ENCODE results near the gene ITPR2. TPM values are rescaled to one million over a fixed set of nuclear protein-coding genes. Genes with fewer than 3 reads are reported as not detected.

ITPR2 gene
- total RNA-seq (34.0 TPM), polyA plus RNA-seq (8.8 TPM)
- long read RNA-seq, donor 1: 0 reads
- long read RNA-seq, donor 2: 0 reads
- long read RNA-seq, donor 3: 0 reads
- long read RNA-seq, donor 4, partial matches to known transcripts: 6 of 6 reads
- long read RNA-seq, donor 4, other reads (novel, unspliced or antisense): 0 of 6 reads
- long read RNA-seq, donor 5: 0 reads
- long read RNA-seq, donor 6, partial matches to known transcripts: 7 of 8 reads
- long read RNA-seq, donor 6, other reads (novel, unspliced or antisense): 0 of 8 reads
- long read RNA-seq, donor 7: 0 reads
- long read RNA-seq, donor 8: 0 reads
- long read RNA-seq, donor 9, partial matches to known transcripts: 5 of 5 reads
- long read RNA-seq, donor 9, other reads (novel, unspliced or antisense): 0 of 5 reads
- long read RNA-seq, donor 10: 0 reads

DNA sequence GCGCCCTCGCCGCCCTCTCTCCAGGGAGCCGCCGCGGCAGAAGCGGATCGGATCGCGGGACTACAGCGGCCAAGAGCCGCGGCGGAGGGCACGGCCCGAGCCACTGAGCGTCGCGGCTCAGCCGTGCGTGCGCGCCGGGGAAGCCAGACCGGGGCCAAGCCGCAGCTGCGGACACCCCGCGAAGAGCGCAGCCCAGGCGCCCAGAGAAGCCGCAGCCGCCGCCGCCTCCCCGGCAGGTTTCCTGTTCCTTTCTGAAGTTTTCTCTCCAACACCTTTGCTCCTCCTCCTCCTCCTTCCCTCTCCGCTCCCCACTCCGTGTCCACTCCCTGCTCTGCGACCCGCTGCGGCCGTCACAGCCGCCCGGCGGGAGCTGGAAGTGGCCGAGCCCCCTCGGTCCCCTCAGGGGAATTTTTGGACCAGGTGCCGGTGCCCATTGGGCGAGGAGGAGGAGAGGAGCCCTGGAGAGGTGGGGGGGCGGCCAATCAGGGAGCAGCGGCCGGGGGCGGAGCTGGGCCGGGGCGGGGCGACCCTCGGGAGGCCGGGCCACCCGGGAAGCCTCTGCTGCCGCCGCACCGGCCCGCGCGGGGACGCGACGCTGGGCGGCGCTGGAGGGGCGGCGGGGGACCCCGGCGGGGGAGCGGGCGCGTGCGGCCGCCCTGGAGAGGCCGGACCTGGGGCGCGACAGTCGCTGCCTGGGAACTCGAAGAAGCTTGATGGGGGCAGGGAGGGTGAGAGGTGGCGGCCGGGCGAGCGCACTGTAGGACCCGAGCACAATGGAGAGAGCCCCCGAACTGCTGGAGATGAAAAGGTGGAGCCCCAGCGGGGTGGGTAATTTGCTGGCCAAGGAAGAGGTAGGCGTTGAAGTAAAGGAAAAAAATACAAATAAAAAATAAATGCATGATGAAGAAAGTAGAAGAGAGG, at the start of gene ITPR2:
TSS of gene ITPR2 (minus strand) at position 373 of the 921 bp plus-strand sequence. CDS start 413 bp downstream, outside the sequence.
- peak; percentile 67 to 97 (median 91) for DNase-seq (ENCODE audit: low read depth in 6 of 9, low spot score in 9 of 9)
- peak within 1 kb of the TSS; percentile 82 to 96 for H3K4me3 ChIP-seq (ENCODE audit: low read length in 2 of 2)
- H3K4me1 ChIP-seq (ENCODE audit: control insufficient read depth in 2 of 2, insufficient read depth in 2 of 2, low read length in 2 of 2): peaks cover 23 to 51% of the 10 kb centered on the region in 2 donors
- WGBS: 1% methylated on average over 92 of the region's 92 CpGs
- H3K27me3 ChIP-seq (ENCODE audit: control insufficient read depth in 2 of 2, insufficient read depth in 1 of 2, low read length in 1 of 2): no peaks in the 10 kb centered on the region
- H3K36me3 ChIP-seq (ENCODE audit: control insufficient read depth in 2 of 2, insufficient read depth in 2 of 2, low read length in 1 of 2): no peaks in the 10 kb centered on the region
- peak within 1 kb of the TSS; percentile 83 to 97 for H3K27ac ChIP-seq (ENCODE audit: low read depth in 1 of 2, low read length in 1 of 2)
- H3K9me3 ChIP-seq (ENCODE audit: control insufficient read depth in 2 of 2, insufficient read depth in 1 of 2, low read length in 1 of 2): peaks cover 0 to 6% of the 10 kb centered on the region in 2 donors

DNA sequence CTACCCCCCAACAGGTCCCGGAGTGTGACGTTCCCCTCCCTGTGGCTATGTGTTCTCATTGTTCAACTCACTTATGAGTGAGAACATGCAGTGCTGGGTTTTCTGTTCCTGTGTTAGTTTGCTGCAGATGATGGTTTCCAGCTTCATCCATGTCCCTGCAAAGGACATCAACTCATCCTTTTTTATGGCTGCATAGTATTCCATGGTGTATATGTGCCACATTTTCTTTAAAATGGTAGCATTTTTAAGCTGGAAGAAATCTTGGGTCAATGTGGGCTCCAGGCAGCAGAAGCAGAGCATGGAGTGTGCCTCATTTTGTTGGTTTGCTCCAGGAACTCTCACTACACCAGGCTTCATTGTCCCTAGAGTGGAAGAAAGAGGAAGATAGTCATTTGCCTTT, 47.6 kb upstream of the ITPR2 start:
- Histone ChIP-seq H3K4me1 (ENCODE audit: control insufficient read depth in 2 of 2, insufficient read depth in 2 of 2, low read length in 2 of 2) (peaks cover 2 to 36% of the 10 kb centered on the region in 2 donors), H3K9me3 (ENCODE audit: control insufficient read depth in 2 of 2, insufficient read depth in 1 of 2, low read length in 1 of 2) (peaks cover 0 to 3% of the 10 kb centered on the region in 2 donors), H3K27me3 (ENCODE audit: control insufficient read depth in 2 of 2, insufficient read depth in 1 of 2, low read length in 1 of 2) (no peaks in the 10 kb centered on the region), H3K4me3 (ENCODE audit: low read length in 2 of 2) (no peak overlapping the region), H3K27ac (ENCODE audit: low read depth in 1 of 2, low read length in 1 of 2) (no peak overlapping the region), H3K36me3 (ENCODE audit: control insufficient read depth in 2 of 2, insufficient read depth in 2 of 2, low read length in 1 of 2) (no peaks in the 10 kb centered on the region)
- 78% methylated on average over 2 of the region's 2 CpGs for WGBS
- DNase-seq (ENCODE audit: low read depth in 6 of 9, low spot score in 9 of 9): no peak

DNA sequence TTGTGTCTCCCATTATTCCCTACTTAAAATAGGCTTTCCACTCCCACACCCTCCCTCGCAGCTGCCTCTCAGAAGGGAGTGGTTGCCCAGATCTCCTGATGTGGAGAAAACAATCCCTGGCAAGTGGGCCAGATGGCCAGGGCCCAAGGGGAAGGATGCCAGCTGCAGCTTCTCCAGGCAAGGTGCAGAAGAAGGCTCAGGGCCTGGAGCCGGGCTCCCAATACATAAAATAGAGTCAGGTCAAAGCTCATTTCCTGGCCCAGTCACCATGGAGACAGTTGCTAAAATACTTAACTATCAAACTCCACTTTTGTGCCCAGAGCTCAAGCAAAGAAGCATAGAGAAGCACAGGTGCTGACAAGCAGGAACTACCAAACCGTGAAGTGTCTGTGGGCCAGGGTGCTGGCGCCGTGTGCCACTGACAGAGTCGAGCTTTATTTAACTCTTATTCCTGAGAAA, 45.7 kb upstream of the ITPR2 start:
- Histone ChIP-seq H3K4me1 (ENCODE audit: control insufficient read depth in 2 of 2, insufficient read depth in 2 of 2, low read length in 2 of 2) (peaks cover 2 to 39% of the 10 kb centered on the region in 2 donors), H3K4me3 (ENCODE audit: low read length in 2 of 2) (no peak overlapping the region), H3K9me3 (ENCODE audit: control insufficient read depth in 2 of 2, insufficient read depth in 1 of 2, low read length in 1 of 2) (peaks cover 0 to 3% of the 10 kb centered on the region in 2 donors), H3K36me3 (ENCODE audit: control insufficient read depth in 2 of 2, insufficient read depth in 2 of 2, low read length in 1 of 2) (no peaks in the 10 kb centered on the region), H3K27ac (ENCODE audit: low read depth in 1 of 2, low read length in 1 of 2) (peak overlapping the region; percentile 68 to 92), H3K27me3 (ENCODE audit: control insufficient read depth in 2 of 2, insufficient read depth in 1 of 2, low read length in 1 of 2) (no peaks in the 10 kb centered on the region)
- WGBS: 5% methylated on average over 6 of the region's 6 CpGs
- DNase-seq (ENCODE audit: low read depth in 6 of 9, low spot score in 9 of 9): peak; percentile 55 to 92 (median 76)

DNA sequence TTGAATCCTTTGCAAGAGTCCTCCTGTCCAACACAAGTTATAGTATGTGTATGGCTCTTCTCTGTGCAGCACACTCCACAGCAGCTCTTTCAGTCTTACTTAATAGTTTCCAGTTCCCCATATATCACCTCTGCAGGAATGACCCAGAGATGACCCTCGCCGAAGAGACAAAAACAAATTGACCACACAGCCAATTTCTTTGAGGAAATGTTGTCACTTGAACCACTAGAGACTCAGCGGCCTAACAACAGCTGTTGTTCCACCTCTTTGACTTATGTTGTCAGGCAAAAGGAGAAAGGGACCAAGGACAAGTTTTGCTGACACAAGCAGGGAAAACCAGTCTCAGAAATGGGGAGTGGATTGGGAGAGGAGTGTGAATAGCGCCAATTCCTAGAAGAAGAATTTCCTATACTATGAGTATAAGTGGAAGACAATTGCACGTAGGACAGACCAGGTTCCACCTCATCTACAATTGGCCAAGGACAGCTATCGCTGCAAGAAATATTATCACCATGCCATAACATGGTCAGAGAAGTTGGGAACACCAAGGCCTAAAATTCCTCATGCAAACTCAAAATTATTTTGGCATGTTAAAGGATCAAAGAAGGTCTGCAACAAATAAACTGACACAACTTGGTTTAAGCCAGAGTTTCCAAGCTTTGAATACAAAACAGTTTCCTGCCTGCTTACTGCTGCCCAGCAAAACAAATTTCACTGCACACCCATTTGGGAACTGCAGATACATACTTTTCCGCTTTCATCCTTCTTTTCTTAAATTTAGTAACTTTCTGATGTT, 41.7 kb upstream of the ITPR2 start:
- H3K27me3 ChIP-seq (ENCODE audit: control insufficient read depth in 2 of 2, insufficient read depth in 1 of 2, low read length in 1 of 2): no peaks in the 10 kb centered on the region
- H3K27ac ChIP-seq (ENCODE audit: low read depth in 1 of 2, low read length in 1 of 2): no peak overlapping the region
- H3K9me3 ChIP-seq (ENCODE audit: control insufficient read depth in 2 of 2, insufficient read depth in 1 of 2, low read length in 1 of 2): no peaks in the 10 kb centered on the region
- H3K36me3 ChIP-seq (ENCODE audit: control insufficient read depth in 2 of 2, insufficient read depth in 2 of 2, low read length in 1 of 2): no peaks in the 10 kb centered on the region
- 97% methylated on average over 7 of the region's 7 CpGs for WGBS
- no peak overlapping the region for H3K4me3 ChIP-seq (ENCODE audit: low read length in 2 of 2)
- H3K4me1 ChIP-seq (ENCODE audit: control insufficient read depth in 2 of 2, insufficient read depth in 2 of 2, low read length in 2 of 2): peaks cover 14 to 53% of the 10 kb centered on the region in 2 donors
- DNase-seq (ENCODE audit: low read depth in 6 of 9, low spot score in 9 of 9): no peak

DNA sequence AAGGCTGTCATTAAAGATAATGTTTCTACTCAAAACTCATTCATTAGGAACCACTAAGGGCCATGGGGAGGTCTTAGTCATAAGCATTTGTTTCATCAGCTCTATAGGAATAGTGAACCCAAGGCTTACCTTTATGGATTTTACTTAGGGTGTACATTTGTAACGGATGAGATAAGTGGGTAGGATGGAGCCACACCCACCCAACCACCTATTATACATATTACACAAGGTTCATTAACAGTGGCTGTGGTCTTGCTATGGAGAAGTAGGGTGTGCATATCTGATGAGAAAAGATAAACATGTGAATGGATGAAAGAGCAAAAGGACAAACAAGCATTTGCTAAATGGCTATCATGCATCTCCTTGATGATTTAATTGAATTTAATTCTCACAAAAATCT, 39.6 kb upstream of the ITPR2 start:
- no peak overlapping the region for H3K27ac ChIP-seq (ENCODE audit: low read depth in 1 of 2, low read length in 1 of 2)
- no peak overlapping the region for H3K4me3 ChIP-seq (ENCODE audit: low read length in 2 of 2)
- no peaks in the 10 kb centered on the region for H3K36me3 ChIP-seq (ENCODE audit: control insufficient read depth in 2 of 2, insufficient read depth in 2 of 2, low read length in 1 of 2)
- H3K9me3 ChIP-seq (ENCODE audit: control insufficient read depth in 2 of 2, insufficient read depth in 1 of 2, low read length in 1 of 2): no peaks in the 10 kb centered on the region
- DNase-seq (ENCODE audit: low read depth in 6 of 9, low spot score in 9 of 9): no peak
- H3K27me3 ChIP-seq (ENCODE audit: control insufficient read depth in 2 of 2, insufficient read depth in 1 of 2, low read length in 1 of 2): no peaks in the 10 kb centered on the region
- WGBS: 80% methylated on average over 1 of the region's 1 CpG
- peaks cover 11 to 44% of the 10 kb centered on the region in 2 donors for H3K4me1 ChIP-seq (ENCODE audit: control insufficient read depth in 2 of 2, insufficient read depth in 2 of 2, low read length in 2 of 2)

DNA sequence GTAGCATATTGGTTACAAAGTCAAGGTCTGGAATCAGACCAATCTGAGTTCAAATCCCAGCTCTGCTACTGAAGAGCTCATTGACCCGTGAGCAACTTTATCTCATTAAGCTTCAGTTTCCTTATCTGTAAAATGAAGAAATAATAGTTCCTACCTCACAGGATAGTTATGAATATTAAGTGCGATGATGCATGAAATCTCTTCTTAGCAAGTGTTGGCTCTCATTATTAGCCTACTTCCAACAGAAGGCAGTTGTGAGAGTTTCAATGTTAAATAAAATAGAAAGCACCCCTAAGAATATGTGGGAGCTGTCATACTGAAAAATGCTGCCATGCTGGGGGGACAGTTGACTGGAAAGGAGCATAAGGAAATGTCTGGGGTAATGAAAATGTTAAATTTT, 39.0 kb upstream of the ITPR2 start:
- 93% methylated on average over 2 of the region's 2 CpGs for WGBS
- no peak overlapping the region for H3K27ac ChIP-seq (ENCODE audit: low read depth in 1 of 2, low read length in 1 of 2)
- no peaks in the 10 kb centered on the region for H3K36me3 ChIP-seq (ENCODE audit: control insufficient read depth in 2 of 2, insufficient read depth in 2 of 2, low read length in 1 of 2)
- no peaks in the 10 kb centered on the region for H3K9me3 ChIP-seq (ENCODE audit: control insufficient read depth in 2 of 2, insufficient read depth in 1 of 2, low read length in 1 of 2)
- H3K4me1 ChIP-seq (ENCODE audit: control insufficient read depth in 2 of 2, insufficient read depth in 2 of 2, low read length in 2 of 2): peaks cover 11 to 45% of the 10 kb centered on the region in 2 donors
- DNase-seq (ENCODE audit: low read depth in 6 of 9, low spot score in 9 of 9): no peak
- no peak overlapping the region for H3K4me3 ChIP-seq (ENCODE audit: low read length in 2 of 2)
- no peaks in the 10 kb centered on the region for H3K27me3 ChIP-seq (ENCODE audit: control insufficient read depth in 2 of 2, insufficient read depth in 1 of 2, low read length in 1 of 2)

DNA sequence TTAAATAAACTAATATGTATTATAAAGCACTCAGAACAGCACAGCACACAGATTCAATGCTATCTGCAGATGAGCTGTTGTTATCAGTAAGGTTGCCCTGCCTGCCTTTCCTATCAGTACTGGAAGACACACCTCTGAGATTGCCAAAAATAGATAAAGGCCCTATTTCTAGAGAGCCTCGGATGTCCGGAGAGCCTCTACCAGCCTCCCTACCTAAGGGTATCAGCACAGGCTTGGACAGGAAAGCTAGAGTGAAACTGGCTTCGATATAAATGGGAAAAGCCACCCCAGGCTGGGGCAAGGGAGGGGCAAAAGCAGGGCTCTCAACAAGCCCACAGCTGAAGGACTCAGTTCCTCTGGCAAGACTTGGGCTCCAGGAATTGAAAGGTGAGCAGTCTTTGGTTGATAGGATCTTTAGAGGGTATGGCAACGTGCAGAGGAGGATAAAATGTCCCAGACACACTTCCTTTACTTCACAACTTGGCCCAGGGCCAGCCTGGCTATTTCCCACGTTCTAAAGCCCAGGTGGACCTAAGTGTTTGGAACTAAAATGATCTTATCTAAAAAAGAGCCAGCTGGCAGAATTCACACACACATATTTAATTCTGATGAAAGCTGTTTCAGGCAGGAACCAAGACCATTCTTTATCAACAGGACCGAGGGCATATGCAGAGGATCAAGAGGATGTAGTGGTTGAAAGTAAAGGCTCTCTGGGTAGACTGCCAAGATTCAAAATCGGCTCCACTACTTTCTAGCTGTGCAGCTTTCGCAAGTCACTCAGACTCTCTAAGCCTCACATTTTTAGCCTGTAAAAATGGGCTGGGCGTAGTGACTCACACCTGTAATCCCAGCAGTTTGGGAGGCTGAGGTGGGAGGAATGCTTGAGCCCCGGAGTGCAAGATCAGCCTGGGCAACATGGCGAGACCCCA, 37.8 kb upstream of the ITPR2 start:
- peaks cover 15 to 53% of the 10 kb centered on the region in 2 donors for H3K4me1 ChIP-seq (ENCODE audit: control insufficient read depth in 2 of 2, insufficient read depth in 2 of 2, low read length in 2 of 2)
- WGBS: 25% methylated on average over 11 of the region's 11 CpGs
- no peaks in the 10 kb centered on the region for H3K36me3 ChIP-seq (ENCODE audit: control insufficient read depth in 2 of 2, insufficient read depth in 2 of 2, low read length in 1 of 2)
- H3K27me3 ChIP-seq (ENCODE audit: control insufficient read depth in 2 of 2, insufficient read depth in 1 of 2, low read length in 1 of 2): no peaks in the 10 kb centered on the region
- peak overlapping the region in 1 of 2 donors; percentile 48 for H3K27ac ChIP-seq (ENCODE audit: low read depth in 1 of 2, low read length in 1 of 2)
- no peaks in the 10 kb centered on the region for H3K9me3 ChIP-seq (ENCODE audit: control insufficient read depth in 2 of 2, insufficient read depth in 1 of 2, low read length in 1 of 2)
- no peak overlapping the region for H3K4me3 ChIP-seq (ENCODE audit: low read length in 2 of 2)
- DNase-seq (ENCODE audit: low read depth in 6 of 9, low spot score in 9 of 9): peak in 1 of 9 donors; percentile 40

Measured in thymus (tissue), 14 donors.